Stimulated activated CD8-positive, alpha-beta memory T cell treated with anti-CD3 and anti-CD28 coated beads, Interleukin-4, amount 100 ng/mL, for 48 hours (primary cell): Measurements from ENCODE around the gene ARHGEF6.

Experiments
- DNase-seq: peaks from one replicate; pipeline ENCODE4 v3.0.0-alpha.2; 2020

ARHGEF6 gene

GRCh38 chrX:136687457-136687856 lies 93.3 kb downstream of the ARHGEF6 start:
- no peak for DNase-seq

GRCh38 chrX:136684120-136684519 lies 96.6 kb downstream of the ARHGEF6 start:
- no peak for DNase-seq

- DNase-seq: no peak
These were observed 101.2 kb downstream of the ARHGEF6 start for GRCh38 chrX:136679531-136679930.

- DNase-seq: no peak
These were observed 106.3 kb downstream of the ARHGEF6 start for GRCh38 chrX:136674270-136674985.

GRCh38 chrX:136671006-136671610 lies 109.6 kb downstream of the ARHGEF6 start:
- no peak for DNase-seq

- no peak for DNase-seq
These were observed 113.1 kb downstream of the ARHGEF6 start for GRCh38 chrX:136667446-136668168.

GRCh38 chrX:136666088-136666487 lies 114.6 kb downstream of the ARHGEF6 start:
- DNase-seq: no peak

- DNase-seq: no peak
These were observed 115.4 kb downstream of the ARHGEF6 start for GRCh38 chrX:136665258-136665900.

GRCh38 chrX:136662976-136663375 lies 117.8 kb downstream of the ARHGEF6 start:
- DNase-seq: no peak

- DNase-seq: no peak
These were observed 118.6 kb downstream of the ARHGEF6 start for GRCh38 chrX:136662104-136662503.

GRCh38 chrX:136660896-136661295 lies 119.8 kb downstream of the ARHGEF6 start:
- no peak for DNase-seq

- DNase-seq: no peak
These were observed 121.6 kb downstream of the ARHGEF6 start for GRCh38 chrX:136659174-136659573.

- no peak for DNase-seq
These were observed 122.6 kb downstream of the ARHGEF6 start for GRCh38 chrX:136658151-136658550.

- no peak for DNase-seq
These were observed 124.3 kb downstream of the ARHGEF6 start for GRCh38 chrX:136656361-136656964.

GRCh38 chrX:136652822-136653723 lies 127.7 kb downstream of the ARHGEF6 start:
- DNase-seq: no peak

- DNase-seq: no peak
These were observed 129.9 kb downstream of the ARHGEF6 start for GRCh38 chrX:136650811-136651210.

- DNase-seq: no peak
These were observed 132.9 kb downstream of the ARHGEF6 start, which contains the start of gene CD40LG for GRCh38 chrX:136647677-136648360. CD40LG (plus strand) TSS chrX:136648158; CDS start chrX:136648249, 91 bp downstream.

- peak; percentile 45 for DNase-seq
These were observed 134.0 kb downstream of the ARHGEF6 start for GRCh38 chrX:136646602-136647239.

- DNase-seq: no peak
These were observed 137.5 kb downstream of the ARHGEF6 start for GRCh38 chrX:136643243-136643642.

GRCh38 chrX:136639506-136640176 lies 141.1 kb downstream of the ARHGEF6 start:
- no peak for DNase-seq
